Common myeloid progenitor, CD34-positive (primary cell): ENCODE results near the gene PTPRG.

ENCODE experiments used
- CTCF ChIA-PET: fragments of 350-600 bp; sonication (Branson Sonifier 250); formaldehyde crosslinking; loops from one replicate; lab custom pipeline; 2021; ENCODE audit warnings: antibody characterized with exemption; lab: Charles Lee
- POLR2A ChIA-PET: fragments of 350-600 bp; sonication (Branson Sonifier 250); formaldehyde crosslinking; loops from one replicate; lab custom pipeline; 2021; ENCODE audit warnings: antibody characterized with exemption; lab: Charles Lee
- DNase-seq, 3 donors: peaks; one replicate each; pipeline versions ENCODE4 v3.0.0 to v3.0.0-alpha.2; 2013
- H3K27ac ChIP-seq, 2 experiments: 1 replicate in 1 of 2; 2 replicates in 1 of 2; pipeline ENCODE4 v1.7.0; 2013; ENCODE audit warnings: inconsistent platforms in 2 of 2, low read length in 2 of 2, mild to moderate bottlenecking in 2 of 2, low read depth in 1 of 2, moderate library complexity in 1 of 2; ENCODE audit not compliant: severe bottlenecking in 2 of 2, insufficient read depth in 1 of 2, poor library complexity in 1 of 2
- H3K27me3 ChIP-seq, 5 experiments: replicated peaks in 2 of 5; 1 replicate in 3 of 5; 2 replicates in 2 of 5; pipeline versions ENCODE4 v1.6.1 to v1.7.0; 2013; ENCODE audit warnings: low read length in 4 of 5, mild to moderate bottlenecking in 2 of 5, moderate library complexity in 2 of 5, inconsistent platforms in 1 of 5; ENCODE audit not compliant: insufficient read depth in 5 of 5, control insufficient read depth in 4 of 5
- H3K36me3 ChIP-seq, 4 experiments: 1 replicate in 2 of 4; 2 replicates in 2 of 4; pipeline versions ENCODE4 v1.6.1 to v1.7.0; 2013; ENCODE audit warnings: low read length in 3 of 4, control low read depth in 1 of 4, mild to moderate bottlenecking in 1 of 4; ENCODE audit not compliant: control insufficient read depth in 4 of 4, insufficient read depth in 4 of 4
- H3K4me1 ChIP-seq, 4 experiments: 1 replicate in 3 of 4; 2 replicates in 1 of 4; pipeline versions ENCODE4 v1.6.1 to v1.7.1; 2013; ENCODE audit warnings: low read length in 3 of 4, mild to moderate bottlenecking in 3 of 4, control low read depth in 1 of 4, inconsistent platforms in 1 of 4, moderate library complexity in 1 of 4; ENCODE audit not compliant: control insufficient read depth in 4 of 4, insufficient read depth in 4 of 4; ENCODE audit errors: control extremely low read depth in 1 of 4
- H3K4me3 ChIP-seq, 7 experiments: 1 replicate in 4 of 7; 2 replicates in 3 of 7; pipeline versions ENCODE4 v1.5.1 to v1.7.0; 2013; ENCODE audit warnings: mild to moderate bottlenecking in 7 of 7, low read length in 6 of 7, moderate library complexity in 6 of 7, inconsistent platforms in 2 of 7, low read depth in 2 of 7, control low read depth in 1 of 7; ENCODE audit not compliant: insufficient read depth in 4 of 7, control insufficient read depth in 1 of 7; ENCODE audit errors: extremely low read depth in 1 of 7
- H3K9me3 ChIP-seq, 5 experiments: 1 replicate in 4 of 5; 2 replicates in 1 of 5; pipeline versions ENCODE4 v1.6.1 to v1.7.1; 2013; ENCODE audit warnings: low read length in 4 of 5, mild to moderate bottlenecking in 2 of 5, inconsistent platforms in 1 of 5, low read depth in 1 of 5, moderate library complexity in 1 of 5; ENCODE audit not compliant: control insufficient read depth in 4 of 5, insufficient read depth in 2 of 5; ENCODE audit errors: control extremely low read depth in 1 of 5
- WGBS: methylation state at CpG from one replicate; pipeline ENCODE4 v1.1.5; 2013; ENCODE audit not compliant: insufficient coverage; 5-methylcytosine and 5-hydroxymethylcytosine counted together

The PTPRG gene

DNA sequence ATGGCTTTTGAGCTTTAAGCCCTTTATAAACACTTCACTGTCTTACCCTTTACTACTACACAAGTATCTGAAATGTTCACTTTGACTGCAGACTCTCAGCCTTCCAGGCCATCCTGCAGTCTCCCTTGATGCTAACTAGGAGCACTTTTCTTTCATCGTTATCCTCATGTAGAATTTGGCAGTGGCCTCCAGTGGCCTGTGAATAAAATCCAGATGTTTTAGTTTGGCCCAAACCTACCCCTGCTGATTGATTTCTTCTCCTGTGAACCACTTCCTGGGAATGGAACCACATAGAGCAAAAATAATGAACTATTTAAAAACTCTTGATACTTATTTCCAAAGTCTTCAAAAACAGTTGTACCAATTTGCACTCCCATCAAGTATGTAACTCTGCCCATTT is 540.1 kb downstream of the PTPRG start:
- ChIA-PET POLR2A (no interaction called here), CTCF (no interaction called here)
- H3K9me3 ChIP-seq = no peaks in the 10 kb centered on the region
- H3K36me3 ChIP-seq = no peaks in the 10 kb centered on the region
- H3K4me3 ChIP-seq = no peak overlapping the region
- no peak for DNase-seq
- no peaks in the 10 kb centered on the region for H3K4me1 ChIP-seq
- H3K27ac ChIP-seq = no peak overlapping the region
- H3K27me3 ChIP-seq = peaks cover 0 to 4% (median 0%) of the 10 kb centered on the region in 5 experiments
- WGBS = 100% methylated on average over 1 of the region's 1 CpG

DNA sequence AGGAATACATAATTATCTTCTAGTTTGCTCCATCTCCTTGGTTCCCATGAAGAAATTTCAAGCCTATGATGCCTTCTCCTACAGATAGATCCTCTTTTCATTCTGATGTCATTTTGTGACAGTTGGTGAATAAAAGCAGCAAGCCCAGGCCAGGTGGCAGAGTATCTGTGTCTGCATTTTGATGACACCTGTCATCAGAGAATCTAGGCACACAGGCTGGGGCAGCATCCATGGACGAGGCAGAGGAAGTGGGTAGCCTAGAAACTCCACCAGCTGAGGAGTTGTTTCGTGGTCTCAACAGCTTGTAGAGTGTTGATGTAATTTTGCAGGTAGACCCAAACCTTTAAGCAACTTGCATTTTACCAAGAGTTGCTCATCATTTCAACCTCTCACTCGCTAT is 542.2 kb downstream of the PTPRG start:
- Histone ChIP-seq H3K36me3 (no peaks in the 10 kb centered on the region), H3K9me3 (no peaks in the 10 kb centered on the region), H3K4me1 (no peaks in the 10 kb centered on the region), H3K27me3 (peaks cover 0 to 4% (median 0%) of the 10 kb centered on the region in 5 experiments), H3K27ac (no peak overlapping the region), H3K4me3 (no peak overlapping the region)
- ChIA-PET POLR2A (no interaction called here), CTCF (interaction anchor here (0.9 kb wide), 1 partner anchor 83 kb away, joined by 4 read pairs; no protein-coding TSS in a partner anchor)
- WGBS = 20% methylated on average over 1 of the region's 3 CpGs
- no peak for DNase-seq

DNA sequence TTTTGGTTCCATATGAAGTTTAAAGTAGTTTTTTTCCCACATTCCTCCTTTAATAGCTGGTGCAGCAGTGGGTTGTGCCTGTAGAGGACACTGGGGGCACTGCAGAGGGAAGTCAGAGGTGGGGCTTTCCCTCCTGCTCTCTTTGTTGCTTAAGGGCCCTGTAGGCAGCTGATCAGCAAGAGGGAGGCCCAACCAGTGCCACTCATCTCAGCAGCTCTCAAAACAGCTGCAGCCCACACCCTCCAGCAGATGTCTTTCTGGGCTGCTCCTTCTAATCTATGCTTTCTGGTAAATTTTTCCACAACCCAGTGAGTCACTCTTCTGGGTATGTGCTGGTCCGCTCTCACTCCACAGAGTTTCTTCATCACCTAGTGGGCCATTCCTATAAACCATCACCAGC is 548.2 kb downstream of the PTPRG start:
- POLR2A ChIA-PET = no interaction called here
- WGBS = 80% methylated on average over 1 of the region's 1 CpG

DNA sequence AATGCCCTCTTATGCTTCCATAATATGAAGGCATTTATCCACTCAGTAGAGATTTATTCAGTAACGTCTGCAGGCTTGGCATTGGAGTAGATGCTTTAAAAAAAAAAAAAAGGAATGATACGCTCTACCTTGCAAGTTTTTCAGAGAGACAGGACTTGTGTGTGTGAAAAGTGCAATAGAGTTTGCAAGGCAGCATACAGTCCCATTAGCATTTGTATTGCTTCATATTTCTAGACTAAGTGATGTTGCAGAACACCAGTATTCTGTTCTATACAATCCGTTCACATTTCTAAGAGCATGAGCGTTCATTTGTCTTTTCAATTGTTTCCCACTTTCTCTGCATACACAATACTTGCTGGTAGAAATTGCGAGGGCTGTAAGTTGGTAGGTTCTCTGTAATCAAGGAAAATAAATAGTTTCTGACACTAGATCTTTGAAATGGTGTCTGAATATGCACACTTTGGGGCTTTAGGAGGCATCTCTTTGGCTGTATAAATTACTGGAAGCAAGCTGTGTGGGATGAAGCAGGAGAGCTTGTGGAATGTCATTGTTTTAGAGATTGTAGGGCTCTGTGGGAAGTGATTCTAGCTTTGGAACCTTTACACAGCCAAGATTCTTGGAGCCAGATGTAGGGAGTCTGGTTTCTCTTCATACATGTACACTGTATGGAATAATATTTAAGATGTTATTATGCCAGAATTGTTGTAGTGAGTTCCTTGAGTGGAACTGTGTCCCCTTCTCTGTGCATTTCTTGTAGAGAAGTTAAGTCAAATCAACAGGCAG is 549.3 kb downstream of the PTPRG start:
- ChIA-PET POLR2A (no interaction called here), CTCF (no interaction called here)
- no peak for DNase-seq
- Histone ChIP-seq H3K9me3 (peaks cover 0 to 2% (median 0%) of the 10 kb centered on the region in 5 experiments), H3K4me1 (no peaks in the 10 kb centered on the region), H3K4me3 (no peak overlapping the region), H3K36me3 (no peaks in the 10 kb centered on the region), H3K27ac (no peak overlapping the region), H3K27me3 (peaks cover 0 to 2% (median 0%) of the 10 kb centered on the region in 5 experiments)
- WGBS = 100% methylated on average over 1 of the region's 5 CpGs

More for the DNA sequence above, 548.2 kb downstream of the PTPRG start:
- Histone ChIP-seq H3K4me3 (no peak overlapping the region), H3K27ac (no peak overlapping the region), H3K27me3 (peaks cover 0 to 2% (median 0%) of the 10 kb centered on the region in 5 experiments), H3K9me3 (peaks cover 0 to 2% (median 0%) of the 10 kb centered on the region in 5 experiments), H3K4me1 (no peaks in the 10 kb centered on the region), H3K36me3 (no peaks in the 10 kb centered on the region)
- CTCF ChIA-PET = no interaction called here
- no peak for DNase-seq

DNA sequence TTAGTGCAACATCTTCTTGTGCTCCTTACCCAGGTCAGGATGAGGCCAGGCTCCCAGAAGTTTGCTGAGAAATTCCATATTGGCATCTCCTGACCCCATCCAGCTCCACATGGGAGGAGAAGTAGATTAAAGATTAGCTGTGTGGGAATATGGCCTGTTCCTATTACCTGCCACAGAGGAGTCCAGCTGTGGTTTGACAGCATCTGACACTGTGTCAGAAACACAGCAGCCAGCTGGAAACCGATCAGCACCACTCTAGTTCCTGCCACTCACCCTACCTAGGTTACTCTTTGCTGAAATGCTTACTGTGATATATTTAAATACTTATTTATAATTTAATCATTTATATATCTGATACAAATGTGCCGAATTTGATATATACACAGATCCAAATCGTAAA is 551.7 kb downstream of the PTPRG start:
- Histone ChIP-seq H3K9me3 (peaks cover 0 to 2% (median 0%) of the 10 kb centered on the region in 5 experiments), H3K27me3 (no peaks in the 10 kb centered on the region), H3K4me1 (no peaks in the 10 kb centered on the region), H3K27ac (no peak overlapping the region), H3K4me3 (no peak overlapping the region), H3K36me3 (no peaks in the 10 kb centered on the region)
- ChIA-PET CTCF (no interaction called here), POLR2A (no interaction called here)
- WGBS = no CpG with 5 or more reads among the region's 3 CpGs
- no peak for DNase-seq

DNA sequence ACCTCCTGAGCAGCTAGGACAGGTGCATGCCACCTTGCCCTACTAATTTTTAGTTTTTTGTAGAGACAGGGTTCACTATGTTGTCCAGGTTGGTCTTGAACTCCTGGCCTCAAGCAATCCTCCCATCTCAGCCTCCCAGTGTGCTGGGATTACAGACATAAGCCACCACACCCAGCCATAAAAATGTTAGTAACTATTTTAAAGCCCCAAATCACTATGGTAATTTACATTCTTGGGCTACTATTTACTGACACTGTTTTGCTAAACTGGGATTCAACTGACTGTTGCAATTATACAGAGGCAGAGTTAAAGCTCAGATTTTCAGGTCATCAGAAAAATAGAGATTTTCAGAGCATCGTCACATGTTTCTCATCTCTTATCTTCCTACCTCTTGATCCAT is 553.4 kb downstream of the PTPRG start:
- ChIA-PET POLR2A (no interaction called here), CTCF (no interaction called here)
- Histone ChIP-seq H3K27ac (no peak overlapping the region), H3K36me3 (no peaks in the 10 kb centered on the region), H3K4me1 (no peaks in the 10 kb centered on the region), H3K4me3 (no peak overlapping the region), H3K9me3 (no peaks in the 10 kb centered on the region), H3K27me3 (no peaks in the 10 kb centered on the region)
- no CpG with 5 or more reads among the region's 1 CpG for WGBS
- no peak for DNase-seq

DNA sequence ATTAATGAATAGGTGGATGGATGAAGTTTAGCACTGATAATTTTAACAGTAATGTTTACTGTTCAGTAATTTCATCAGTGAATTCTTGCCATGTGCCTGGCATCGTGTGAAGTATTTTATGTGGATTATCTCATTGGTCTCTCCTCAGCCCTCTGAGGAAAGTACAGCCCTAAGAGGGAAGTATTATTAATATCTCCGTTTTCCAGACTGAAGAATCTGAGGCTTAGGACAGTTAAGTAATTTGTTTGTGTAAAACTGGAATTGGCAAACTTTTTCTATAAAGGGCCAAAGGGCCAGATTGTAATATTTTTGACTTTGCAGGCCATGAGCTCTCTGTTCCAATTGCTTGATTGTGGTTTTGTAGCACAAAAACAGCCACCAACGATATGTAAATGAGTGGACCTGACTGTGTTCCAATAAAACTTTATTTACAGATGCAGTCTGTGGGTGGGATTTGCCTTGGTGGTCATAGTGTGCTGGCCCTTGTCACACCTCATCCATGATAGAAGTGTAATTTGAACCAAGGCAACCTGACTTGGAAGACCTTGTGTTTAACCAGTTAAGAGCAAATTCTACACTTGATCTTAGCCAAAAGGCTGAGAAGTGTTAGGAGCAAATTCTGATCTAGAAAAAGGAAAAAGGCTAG is 556.7 kb downstream of the PTPRG start:
- peaks cover 0 to 3% (median 0%) of the 10 kb centered on the region in 5 experiments for H3K9me3 ChIP-seq
- ChIA-PET CTCF (no interaction called here), POLR2A (no interaction called here)
- no peak overlapping the region for H3K4me3 ChIP-seq
- no peaks in the 10 kb centered on the region for H3K27me3 ChIP-seq
- no peak overlapping the region for H3K27ac ChIP-seq
- no peaks in the 10 kb centered on the region for H3K4me1 ChIP-seq
- H3K36me3 ChIP-seq = no peaks in the 10 kb centered on the region
- WGBS = 100% methylated on average over 2 of the region's 3 CpGs
- no peak for DNase-seq
